Astrocyte (in vitro differentiated cells and primary cell): ENCODE data around the gene GRM5. TPM values are rescaled to one million over a fixed set of nuclear protein-coding genes. Genes with fewer than 3 reads are reported as not detected.

Source experiments
- DNase-seq: peaks from one replicate; pipeline ENCODE4 v3.0.0-alpha.2; 2010; ENCODE audit warnings: low read depth
- FAIRE-seq: peaks from 2 replicates; lab custom pipeline; 2011; peaks lifted over from hg19 to GRCh38; lab: Jason Lieb, UNC
- H2AFZ ChIP-seq: 2 replicates; pipeline ENCODE4 v1.6.0; 2012; ENCODE audit warnings: low read depth, low read length, inconsistent platforms
- H3K27ac ChIP-seq: 2 replicates; pipeline ENCODE4 v1.5.1; 2011; ENCODE audit warnings: low read depth, low read length, inconsistent platforms
- H3K27me3 ChIP-seq: 2 replicates; pipeline ENCODE4 v1.6.0; 2011; ENCODE audit warnings: low read length, inconsistent platforms; ENCODE audit not compliant: insufficient read depth
- H3K36me3 ChIP-seq: 2 replicates; pipeline ENCODE4 v1.5.1; 2011; ENCODE audit warnings: low read length, inconsistent platforms; ENCODE audit not compliant: insufficient read depth
- H3K4me1 ChIP-seq: 2 replicates; pipeline ENCODE4 v1.5.1; 2011; ENCODE audit warnings: low read length, inconsistent platforms; ENCODE audit not compliant: insufficient read depth
- H3K4me2 ChIP-seq: 2 replicates; pipeline ENCODE4 v1.6.0; 2012; ENCODE audit warnings: low read length, inconsistent platforms
- H3K4me3 ChIP-seq: 2 replicates; pipeline ENCODE4 v1.5.1; 2011; ENCODE audit warnings: low read depth, mild to moderate bottlenecking, low read length, inconsistent platforms; ENCODE audit not compliant: insufficient read depth
- H3K79me2 ChIP-seq: 2 replicates; pipeline ENCODE4 v1.6.0; 2012; ENCODE audit warnings: mild to moderate bottlenecking, low read length, inconsistent platforms; ENCODE audit not compliant: insufficient read depth
- H3K9ac ChIP-seq: 2 replicates; pipeline ENCODE4 v1.6.0; 2012; ENCODE audit warnings: mild to moderate bottlenecking, low read length, inconsistent platforms
- H3K9me3 ChIP-seq: 2 replicates; pipeline ENCODE4 v1.5.1; 2012; ENCODE audit warnings: low read depth, mild to moderate bottlenecking, low read length, inconsistent platforms; ENCODE audit not compliant: insufficient read depth
- H4K20me1 ChIP-seq: 2 replicates; pipeline ENCODE4 v1.6.0; 2012; ENCODE audit warnings: low read length, inconsistent platforms; ENCODE audit not compliant: insufficient read depth
- H3K27ac Mint-ChIP-seq: one replicate; pipeline ENCODE4 v1.8.0; 2021; ENCODE audit warnings: mild to moderate bottlenecking, mixed read lengths; ENCODE audit not compliant: unreplicated experiment
- H3K27me3 Mint-ChIP-seq: one replicate; pipeline ENCODE4 v1.8.0; 2021; ENCODE audit warnings: low read depth, mixed read lengths; ENCODE audit not compliant: unreplicated experiment
- H3K36me3 Mint-ChIP-seq: one replicate; pipeline ENCODE4 v1.8.0; 2021; ENCODE audit warnings: low read depth, mixed read lengths; ENCODE audit not compliant: unreplicated experiment
- H3K4me1 Mint-ChIP-seq: one replicate; pipeline ENCODE4 v1.8.0; 2021; ENCODE audit warnings: low read depth, mixed read lengths; ENCODE audit not compliant: unreplicated experiment
- H3K4me3 Mint-ChIP-seq: one replicate; pipeline ENCODE4 v1.8.0; 2021; ENCODE audit warnings: mild to moderate bottlenecking, moderate library complexity, mixed read lengths; ENCODE audit not compliant: unreplicated experiment
- H3K9me3 Mint-ChIP-seq: one replicate; pipeline ENCODE4 v1.8.0; 2021; ENCODE audit warnings: mild to moderate bottlenecking, mixed read lengths; ENCODE audit not compliant: unreplicated experiment
- EZH2 ChIP-seq: IDR thresholded peaks from 2 replicates; pipeline ENCODE4 v1.6.1; 2012; ENCODE audit warnings: mild to moderate bottlenecking, low read length, inconsistent platforms; ENCODE audit not compliant: insufficient read depth
- total RNA-seq: library from RNA; stranded (reverse); gene quantifications from 2 replicates; pipeline ENCODE4 v1.2.1, GENCODE V29; 2021
- TF ChIP-seq, protein P1 (sequence below): IDR thresholded peaks from 2 replicates; pipeline ENCODE4 v1.5.1; 2011; ENCODE audit warnings: low read depth, mild to moderate bottlenecking, inconsistent platforms, low read length, moderate library complexity; ENCODE audit not compliant: insufficient read depth

GRM5 gene
- total RNA-seq, 1 donor from 2014 or later, result 0.30 TPM

DNA sequence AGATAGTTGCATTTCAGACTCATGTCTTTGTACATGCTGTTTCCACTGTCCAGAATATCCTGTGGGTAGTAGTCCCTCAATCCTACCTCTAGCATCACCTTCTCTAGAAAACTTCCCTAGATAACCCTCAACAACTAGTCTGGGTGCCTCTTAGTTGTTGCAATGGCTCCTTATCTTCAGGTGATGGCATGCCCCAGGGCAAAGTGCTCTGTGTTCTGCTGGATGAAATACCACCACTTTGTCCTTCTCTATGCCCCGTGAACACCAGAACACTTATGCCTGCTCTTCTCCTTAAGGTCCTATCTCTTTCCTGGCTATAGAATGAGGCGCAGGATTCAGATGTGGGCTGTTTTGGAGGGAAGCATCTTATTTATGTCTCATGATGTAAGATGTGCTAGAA, 569.9 kb downstream of the GRM5 start:
- DNase-seq, result no peak
- H3K4me3 ChIP-seq, result no peak overlapping the region
- no peaks in the 10 kb centered on the region for H3K27me3 Mint-ChIP-seq
- no peak for TF ChIP-seq EZH2
- TF ChIP-seq, protein P1, sequence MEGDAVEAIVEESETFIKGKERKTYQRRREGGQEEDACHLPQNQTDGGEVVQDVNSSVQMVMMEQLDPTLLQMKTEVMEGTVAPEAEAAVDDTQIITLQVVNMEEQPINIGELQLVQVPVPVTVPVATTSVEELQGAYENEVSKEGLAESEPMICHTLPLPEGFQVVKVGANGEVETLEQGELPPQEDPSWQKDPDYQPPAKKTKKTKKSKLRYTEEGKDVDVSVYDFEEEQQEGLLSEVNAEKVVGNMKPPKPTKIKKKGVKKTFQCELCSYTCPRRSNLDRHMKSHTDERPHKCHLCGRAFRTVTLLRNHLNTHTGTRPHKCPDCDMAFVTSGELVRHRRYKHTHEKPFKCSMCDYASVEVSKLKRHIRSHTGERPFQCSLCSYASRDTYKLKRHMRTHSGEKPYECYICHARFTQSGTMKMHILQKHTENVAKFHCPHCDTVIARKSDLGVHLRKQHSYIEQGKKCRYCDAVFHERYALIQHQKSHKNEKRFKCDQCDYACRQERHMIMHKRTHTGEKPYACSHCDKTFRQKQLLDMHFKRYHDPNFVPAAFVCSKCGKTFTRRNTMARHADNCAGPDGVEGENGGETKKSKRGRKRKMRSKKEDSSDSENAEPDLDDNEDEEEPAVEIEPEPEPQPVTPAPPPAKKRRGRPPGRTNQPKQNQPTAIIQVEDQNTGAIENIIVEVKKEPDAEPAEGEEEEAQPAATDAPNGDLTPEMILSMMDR, result no peak
- no peaks in the 10 kb centered on the region for H4K20me1 ChIP-seq
- no peaks in the 10 kb centered on the region for H3K36me3 ChIP-seq
- FAIRE-seq, result no peak
- H3K4me1 Mint-ChIP-seq, result no peaks in the 10 kb centered on the region
- no peak overlapping the region for H3K27ac ChIP-seq
- H2AFZ ChIP-seq, result no peak overlapping the region
- H3K9me3 Mint-ChIP-seq, result no peaks in the 10 kb centered on the region
- H3K27ac Mint-ChIP-seq, result no peak overlapping the region
- no peaks in the 10 kb centered on the region for H3K79me2 ChIP-seq
- no peaks in the 10 kb centered on the region for H3K36me3 Mint-ChIP-seq
- H3K4me1 ChIP-seq, result no peaks in the 10 kb centered on the region
- no peak overlapping the region for H3K4me2 ChIP-seq
- no peaks in the 10 kb centered on the region for H3K9me3 ChIP-seq
- no peaks in the 10 kb centered on the region for H3K27me3 ChIP-seq
- no peak overlapping the region for H3K4me3 Mint-ChIP-seq
- no peak overlapping the region for H3K9ac ChIP-seq

DNA sequence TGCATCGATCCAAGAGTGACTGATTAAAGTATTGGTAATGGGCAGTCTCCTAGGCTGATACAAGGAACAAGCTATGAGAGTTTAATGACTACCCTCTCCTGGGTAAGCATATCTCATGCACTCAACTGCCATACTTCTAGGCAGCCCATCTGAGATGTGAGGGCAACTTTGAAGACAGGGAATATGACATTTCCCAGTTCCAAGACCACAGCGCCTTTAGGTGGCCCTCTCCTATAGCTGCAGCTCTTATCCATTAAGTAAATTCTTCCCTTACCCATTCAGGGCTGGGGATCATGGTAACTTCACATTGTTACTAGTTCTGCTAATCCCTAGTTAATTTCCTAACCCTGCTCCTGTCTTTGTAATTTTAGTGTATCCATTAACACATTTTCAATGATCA, 570.9 kb downstream of the GRM5 start:
- Mint-ChIP-seq H3K36me3 (no peaks in the 10 kb centered on the region), H3K27me3 (no peaks in the 10 kb centered on the region), H3K4me1 (no peaks in the 10 kb centered on the region), H3K4me3 (no peak overlapping the region), H3K9me3 (no peaks in the 10 kb centered on the region), H3K27ac (no peak overlapping the region)
- H3K4me1 ChIP-seq, result no peaks in the 10 kb centered on the region
- H3K27ac ChIP-seq, result no peak overlapping the region
- DNase-seq (no peak), FAIRE-seq (peak; percentile 5)
- H3K9me3 ChIP-seq, result no peaks in the 10 kb centered on the region
- no peaks in the 10 kb centered on the region for H3K36me3 ChIP-seq
- H3K4me2 ChIP-seq, result no peak overlapping the region
- no peak overlapping the region for H2AFZ ChIP-seq
- H3K4me3 ChIP-seq, result no peak overlapping the region
- TF ChIP-seq, protein P1, result no peak
- no peak for TF ChIP-seq EZH2
- no peak overlapping the region for H3K9ac ChIP-seq
- H3K79me2 ChIP-seq, result no peaks in the 10 kb centered on the region
- no peaks in the 10 kb centered on the region for H3K27me3 ChIP-seq
- H4K20me1 ChIP-seq, result no peaks in the 10 kb centered on the region

DNA sequence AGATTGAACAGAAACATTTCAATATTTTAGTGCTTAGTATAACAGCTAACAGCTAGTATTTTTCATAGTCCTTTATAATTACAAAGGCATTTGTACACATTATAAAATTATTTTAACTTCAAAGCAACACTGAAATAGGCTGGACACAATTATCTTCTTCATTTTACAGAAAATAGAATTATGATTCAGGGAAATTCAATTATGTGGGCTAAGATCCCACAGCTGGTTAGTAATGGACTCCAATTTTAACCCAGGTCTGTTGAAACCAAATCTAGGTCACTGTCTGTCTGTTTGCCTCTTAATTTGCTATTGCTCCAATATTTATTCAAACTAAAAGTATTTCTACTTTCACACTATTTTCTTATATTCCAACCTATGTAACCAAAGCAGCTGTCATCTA, 574.1 kb downstream of the GRM5 start:
- Histone ChIP-seq H3K4me2 (no peak overlapping the region), H3K36me3 (no peaks in the 10 kb centered on the region), H3K79me2 (no peaks in the 10 kb centered on the region), H3K4me3 (no peak overlapping the region), H3K27ac (no peak overlapping the region), H3K9ac (no peak overlapping the region), H3K4me1 (no peaks in the 10 kb centered on the region), H3K27me3 (no peaks in the 10 kb centered on the region), H3K9me3 (no peaks in the 10 kb centered on the region), H2AFZ (no peak overlapping the region), H4K20me1 (no peaks in the 10 kb centered on the region)
- no peak for TF ChIP-seq EZH2
- TF ChIP-seq, protein P1, result no peak
- no peak overlapping the region for H3K4me3 Mint-ChIP-seq
- DNase-seq (no peak), FAIRE-seq (no peak)
- H3K27me3 Mint-ChIP-seq, result no peaks in the 10 kb centered on the region
- H3K4me1 Mint-ChIP-seq, result peaks cover 2% of the 10 kb centered on the region
- no peak overlapping the region for H3K27ac Mint-ChIP-seq
- no peaks in the 10 kb centered on the region for H3K36me3 Mint-ChIP-seq
- no peaks in the 10 kb centered on the region for H3K9me3 Mint-ChIP-seq
